ENCODE data around the gene MCM10. TPM values are rescaled to one million over a fixed set of nuclear protein-coding genes. Genes with fewer than 3 reads are reported as not detected.

The MCM10 gene
- total RNA-seq = 1.4 and 25.5 TPM in 2 replicates

DNA sequence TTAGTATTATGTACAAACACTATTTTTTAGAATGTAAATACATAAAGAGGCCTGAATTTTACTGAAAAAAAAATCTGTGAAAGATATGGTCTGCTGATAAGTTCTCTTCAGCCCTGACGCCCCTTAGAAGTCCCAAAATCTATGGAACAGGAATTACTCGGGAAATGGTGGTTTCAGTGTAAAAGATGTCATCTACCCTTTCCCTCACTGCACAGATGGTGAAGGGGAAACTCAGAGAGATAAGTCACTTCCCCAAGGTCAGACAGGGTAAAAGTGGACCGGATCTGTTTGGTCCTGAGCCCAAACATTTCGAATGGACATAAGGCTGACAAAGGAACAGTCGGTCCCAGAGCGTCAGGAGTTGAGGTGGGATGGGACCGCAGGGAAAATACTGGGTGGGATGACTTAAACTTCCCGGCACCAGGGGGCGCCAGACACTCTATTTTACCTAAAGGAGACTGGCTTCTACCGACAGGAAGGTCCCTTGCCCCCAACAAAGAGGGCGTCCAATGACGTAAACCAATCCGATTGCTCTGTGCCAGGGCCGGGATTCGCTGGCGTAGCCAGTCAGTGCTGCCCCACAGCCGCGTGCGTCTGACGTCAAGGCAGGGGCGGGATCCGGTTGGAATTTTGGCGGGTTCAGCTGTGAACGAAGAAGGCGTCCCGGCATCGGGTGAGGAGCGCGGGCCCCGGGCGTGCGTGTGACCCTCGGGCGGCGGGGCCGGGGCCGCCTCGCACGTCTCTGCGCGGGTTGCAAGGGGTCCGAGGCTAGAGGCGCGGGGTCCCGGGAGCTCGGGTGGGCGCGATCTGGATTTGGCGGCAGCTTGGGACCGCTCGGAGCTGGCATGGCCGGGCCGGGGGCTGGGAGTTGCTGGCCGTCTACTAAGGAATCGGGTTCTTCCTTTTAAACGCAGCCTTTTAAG lies at the start of gene MCM10:
Gene MCM10 (plus strand): TSS at position 625 of the 923 bp plus-strand sequence. CDS start 2,645 bp downstream, outside the sequence.

DNA sequence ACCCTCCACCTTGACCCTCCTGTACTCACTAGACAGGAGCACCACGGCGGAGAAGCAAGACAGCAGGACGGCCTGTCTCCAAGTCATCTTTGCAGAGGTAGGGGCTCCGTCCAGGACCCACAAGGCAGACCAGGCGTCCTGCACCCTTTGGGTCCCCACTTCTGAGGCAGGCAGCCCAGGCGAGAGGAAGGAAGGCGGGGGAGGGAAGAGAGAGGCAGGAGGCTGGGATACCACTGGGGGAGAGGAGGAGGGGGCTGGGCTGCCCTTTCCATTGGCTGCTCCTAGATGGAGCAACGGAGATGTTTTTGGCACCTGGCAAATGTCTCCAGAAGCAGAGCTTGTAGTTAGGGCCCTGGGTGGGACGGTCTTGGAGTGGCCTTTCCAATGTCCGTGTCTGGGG lies 72.8 kb downstream of the MCM10 start, which contains the start of gene UCMA:
Gene UCMA (minus strand): TSS at position 203 of the 400 bp plus-strand sequence. CDS start 116 bp downstream, at position 87.

Other genes with a start within 250 kb of the MCM10 start
- gene CCDC3, start 159.8 kb upstream of the MCM10 start, total RNA-seq = 4.5 and 6.5 TPM in 2 replicates
- gene OPTN, start 61.4 kb upstream of the MCM10 start, total RNA-seq = 74.2 and 130 TPM in 2 replicates
- not detected in 2 replicates for gene UCMA, start 72.8 kb downstream of the MCM10 start, total RNA-seq
- 18.6 and 24.0 TPM in 2 replicates for gene PHYH, start 138.5 kb downstream of the MCM10 start, total RNA-seq
- gene SEPHS1, start 186.7 kb downstream of the MCM10 start, total RNA-seq = 20.0 and 36.4 TPM in 2 replicates

All from regular cardiac myocyte (primary cell).